GM12891 (cell line): ENCODE measurements around the gene HPD.
A peak's percentile ranks its signal among the peaks of the same experiment; 100 is the strongest.

Source experiments
- DNase-seq: peaks from one replicate; pipeline ENCODE4 v3.0.0; 2011; ENCODE audit warnings: low spot score; ENCODE audit not compliant: insufficient read length
- FAIRE-seq: peaks from 2 replicates; lab custom pipeline; 2011; peaks lifted over from hg19 to GRCh38; lab: Jason Lieb, UNC
- PAX5 ChIP-seq: IDR thresholded peaks from 2 replicates; pipeline ENCODE4 v1.6.1; 2011; ENCODE audit warnings: low read length, moderate library complexity, mild to moderate bottlenecking; ENCODE audit not compliant: insufficient read depth, severe bottlenecking
- POLR2A ChIP-seq: IDR thresholded peaks from 2 replicates; pipeline ENCODE4 v1.6.1; 2011; ENCODE audit warnings: low read depth, low read length, control low read depth
- POLR2AphosphoS5 ChIP-seq: IDR thresholded peaks from 2 replicates; pipeline ENCODE4 v1.6.1; 2011; ENCODE audit warnings: low read depth, low read length, control low read depth
- POU2F2 ChIP-seq: IDR thresholded peaks from 2 replicates; pipeline ENCODE4 v1.6.1; 2011; ENCODE audit warnings: low read depth, mild to moderate bottlenecking, control low read depth, low read length, moderate library complexity
- SPI1 ChIP-seq: IDR thresholded peaks from 2 replicates; pipeline ENCODE4 v1.6.1; 2011; ENCODE audit warnings: low read depth, low read length, control low read depth
- TAF1 ChIP-seq: IDR thresholded peaks from 2 replicates; pipeline ENCODE4 v1.6.1; 2011; ENCODE audit warnings: low read depth, low read length, control low read depth

Gene HPD

GRCh38 chr12:121812320-121812871, 46.3 kb downstream of the HPD start:
- TF ChIP-seq POU2F2 (no peak), PAX5 (no peak), POLR2A (no peak), TAF1 (no peak), POLR2AphosphoS5 (no peak), SPI1 (no peak)

GRCh38 chr12:121811434-121812319, 47.0 kb downstream of the HPD start:
- TF ChIP-seq TAF1: no peak
- TF ChIP-seq SPI1: no peak
- no peak for TF ChIP-seq PAX5
- TF ChIP-seq POLR2AphosphoS5: no peak
- no peak for TF ChIP-seq POU2F2
- TF ChIP-seq POLR2A: no peak

More at GRCh38 chr12:121812320-121812871, 46.3 kb downstream of the HPD start:
- no peak for DNase-seq
- FAIRE-seq: no peak

DNA sequence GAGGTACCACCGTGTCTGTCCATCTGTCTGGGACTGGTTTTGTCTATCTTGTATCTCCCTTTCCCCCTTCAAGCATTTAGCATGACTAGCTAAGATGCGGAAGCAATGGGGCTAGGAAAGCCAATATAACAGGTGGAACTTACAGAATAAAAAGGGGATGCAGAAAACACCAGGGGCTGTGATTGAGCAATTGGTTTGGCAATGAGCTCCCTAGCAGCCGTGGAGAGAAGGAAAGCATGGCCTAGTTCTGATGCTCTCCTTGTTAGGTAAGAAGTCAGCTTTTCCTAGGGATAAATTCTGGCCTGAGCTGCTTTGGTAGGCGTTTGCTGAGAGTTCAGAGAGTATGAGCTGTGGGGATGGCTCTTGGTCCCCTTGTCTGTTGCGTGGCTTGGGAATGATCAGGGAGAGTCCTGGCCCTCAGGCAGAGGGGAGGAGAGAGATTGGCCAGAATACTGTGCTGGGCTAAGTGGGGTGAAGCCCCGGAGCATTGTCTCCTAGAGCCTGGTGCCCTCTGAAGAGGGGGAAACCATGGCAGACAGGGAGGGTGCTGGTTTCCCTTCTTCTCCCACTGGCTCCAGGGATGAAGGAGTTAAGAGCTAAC, 47.7 kb downstream of the HPD start:
- no peak for FAIRE-seq
- no peak for TF ChIP-seq POLR2AphosphoS5
- TF ChIP-seq POLR2A: no peak
- no peak for TF ChIP-seq TAF1
- no peak for TF ChIP-seq SPI1
- TF ChIP-seq POU2F2: no peak
- no peak for TF ChIP-seq PAX5
- no peak for DNase-seq

More at GRCh38 chr12:121811434-121812319, 47.0 kb downstream of the HPD start:
- FAIRE-seq: no peak
- DNase-seq: peak; percentile 98

GRCh38 chr12:121810234-121810817, 48.3 kb downstream of the HPD start:
- TF ChIP-seq POLR2AphosphoS5 (no peak), PAX5 (no peak), POLR2A (no peak), TAF1 (no peak), POU2F2 (no peak), SPI1 (no peak)
- FAIRE-seq: no peak

GRCh38 chr12:121809712-121810116, 48.9 kb downstream of the HPD start:
- FAIRE-seq (no peak), DNase-seq (no peak)

More at GRCh38 chr12:121810234-121810817, 48.3 kb downstream of the HPD start:
- no peak for DNase-seq

GRCh38 chr12:121808623-121809022, 50.0 kb downstream of the HPD start:
- FAIRE-seq: no peak
- DNase-seq: no peak
- TF ChIP-seq POU2F2: no peak
- no peak for TF ChIP-seq POLR2AphosphoS5
- TF ChIP-seq PAX5: no peak
- no peak for TF ChIP-seq TAF1
- no peak for TF ChIP-seq POLR2A
- no peak for TF ChIP-seq SPI1

More at GRCh38 chr12:121809712-121810116, 48.9 kb downstream of the HPD start:
- TF ChIP-seq TAF1 (no peak), POLR2A (no peak)

- FAIRE-seq (no peak), DNase-seq (no peak)
- TF ChIP-seq POU2F2 (no peak), TAF1 (no peak), PAX5 (no peak), POLR2A (no peak), POLR2AphosphoS5 (no peak), SPI1 (no peak)
Measured at GRCh38 chr12:121807642-121808347, 50.9 kb downstream of the HPD start.

DNA sequence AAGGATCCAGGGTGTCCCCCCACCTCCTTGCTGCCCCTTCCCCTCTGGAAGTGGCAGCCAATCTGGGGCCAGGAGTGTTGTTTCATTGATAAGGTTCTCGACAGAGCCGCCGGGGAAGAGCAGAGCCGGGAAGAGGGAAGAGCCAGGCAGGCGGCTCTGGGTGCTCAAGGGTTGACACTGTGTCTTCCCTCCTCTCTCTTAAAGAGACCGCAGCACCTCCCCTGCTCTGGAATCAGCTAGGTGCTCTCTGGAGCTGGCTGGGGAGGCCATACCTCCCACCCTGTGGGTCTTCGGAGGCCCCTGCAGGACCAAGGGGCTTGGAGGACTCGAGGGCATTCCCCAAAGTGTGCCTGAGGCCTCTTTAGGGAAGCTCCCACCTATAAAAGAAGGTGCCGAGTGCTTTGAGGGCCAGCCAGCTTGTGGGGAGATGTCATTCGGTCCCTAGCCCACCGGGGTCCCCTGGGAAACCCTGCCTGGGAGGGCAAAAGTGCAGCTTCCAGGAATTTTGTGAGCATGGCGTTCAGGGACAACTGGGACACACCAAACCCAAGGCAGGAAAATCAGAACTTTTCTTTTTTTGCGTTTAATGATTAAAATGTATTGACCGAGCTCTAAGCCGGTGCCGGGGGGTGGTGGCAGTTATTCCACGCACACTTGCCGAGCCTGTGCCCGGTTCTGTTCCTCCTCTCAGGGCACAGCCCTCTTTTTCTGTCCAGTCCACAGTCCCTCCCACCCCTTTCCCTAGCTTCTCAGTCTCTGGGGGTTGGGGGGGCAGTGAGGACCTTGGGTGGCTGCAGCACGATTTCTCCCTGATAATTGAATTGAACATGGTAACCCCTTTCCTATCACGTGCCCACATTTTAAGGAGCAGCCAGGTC, 51.9 kb downstream of the HPD start:
- DNase-seq (no peak), FAIRE-seq (no peak)
- TF ChIP-seq TAF1 (no peak), POU2F2 (no peak), SPI1 (no peak), PAX5 (no peak), POLR2A (no peak), POLR2AphosphoS5 (no peak)
